HCT116 (cell line): ENCODE results near the gene IGFBP6. TPM values are rescaled to one million over a fixed set of nuclear protein-coding genes. Genes with fewer than 3 reads are reported as not detected.

Source experiments
- ATAC-seq: fragments of 200-7000 bp; cut with Tn5 transposase; 2 replicates; pipeline ENCODE4 v1.9.1; 2020; ENCODE audit warnings: mild to moderate bottlenecking, moderate library complexity
- BruUV-seq: library from RNA; stranded (reverse); fragments of 400-500 nt; replicated peaks from 2 replicates; lab custom pipeline; 2021; lab: Mats Ljungman, UMichigan
- CTCF ChIA-PET: fragments of 300-600 bp; sonication (Branson Sonifier 250); formaldehyde crosslinking; loops from one replicate; lab custom pipeline; 2021; ENCODE audit warnings: antibody characterized with exemption; lab: Charles Lee
- POLR2A ChIA-PET: fragments of 300-600, 350-600 bp; sonication (Branson Sonifier 250); formaldehyde crosslinking; loops from one replicate; lab custom pipeline; 2021; ENCODE audit warnings: antibody characterized with exemption; lab: Charles Lee
- RAD21 ChIA-PET, 2 experiments: fragments of 300-600 bp; sonication (Branson Sonifier 250); formaldehyde crosslinking; loops; one replicate each; lab custom pipeline; 2023; ENCODE audit warnings: low total read pairs in 2 of 2; ENCODE audit not compliant: uncharacterized antibody in 2 of 2, unreplicated experiment in 2 of 2, low non-redundant PET in 1 of 2; lab: Charles Lee
- DNase-seq: peaks from one replicate; pipeline ENCODE4 v3.0.0-alpha.2; 2010; ENCODE audit warnings: low read depth, low spot score
- H2AFZ ChIP-seq: fragments of 200-600 bp; shearing (Covaris generic), sonication (generic); 2 replicates; pipeline ENCODE4 v1.6.1; 2017; ENCODE audit warnings: low read depth, mixed run types, mixed read lengths, antibody characterized with exemption, low read length; ENCODE audit not compliant: poor library complexity, severe bottlenecking
- H3K27ac ChIP-seq: 2 replicates; pipeline ENCODE4 v1.5.1; 2012; ENCODE audit warnings: low read depth, low read length
- H3K27me3 ChIP-seq: fragments of 200-600 bp; sonication (generic); 2 replicates; pipeline ENCODE4 v1.6.1; 2016; ENCODE audit warnings: mixed run types, low read length, mixed read lengths; ENCODE audit not compliant: insufficient read depth
- H3K36me3 ChIP-seq, 2 experiments: fragments of 200-500 bp in 1 of 2; fragments of 200-600 bp in 1 of 2; sonication (Bioruptor generic) in 1 of 2; sonication (generic) in 1 of 2; 2 replicates each; pipeline versions ENCODE4 v1.5.1 to v1.6.1; 2014 to 2016; ENCODE audit warnings: low read length in 2 of 2, inconsistent platforms in 1 of 2, mixed read lengths in 1 of 2, mixed run types in 1 of 2; ENCODE audit not compliant: insufficient read depth in 2 of 2, control insufficient read depth in 1 of 2
- H3K4me1 ChIP-seq, 2 experiments: fragments of 200-600 bp in 1 of 2; sonication (generic) in 1 of 2; 2 replicates each; pipeline versions ENCODE4 v1.5.1 to v1.6.1; 2012 to 2017; ENCODE audit warnings: low read length in 2 of 2, inconsistent platforms in 1 of 2, mild to moderate bottlenecking in 1 of 2, mixed read lengths in 1 of 2, mixed run types in 1 of 2, moderate library complexity in 1 of 2; ENCODE audit not compliant: insufficient read depth in 2 of 2, control insufficient read depth in 1 of 2
- H3K4me2 ChIP-seq: fragments of 200-600 bp; sonication (generic); 2 replicates; pipeline ENCODE4 v1.6.1; 2017; ENCODE audit warnings: mixed run types, low read length, mixed read lengths
- H3K4me3 ChIP-seq, 2 experiments: fragments of 200-600 bp in 1 of 2; sonication (generic) in 1 of 2; replicated peaks in 1 of 2; 2 replicates each; pipeline ENCODE4 v1.5.1; 2011 to 2016; ENCODE audit warnings: low read length in 2 of 2, control low read depth in 1 of 2, low read depth in 1 of 2, mild to moderate bottlenecking in 1 of 2, mixed read lengths in 1 of 2, mixed run types in 1 of 2
- H3K79me2 ChIP-seq: fragments of 200-600 bp; sonication (generic); 2 replicates; pipeline ENCODE4 v1.6.1; 2017; ENCODE audit warnings: mild to moderate bottlenecking, mixed run types, low read length, moderate library complexity, mixed read lengths; ENCODE audit not compliant: insufficient read depth
- H3K9ac ChIP-seq: fragments of 200-600 bp; sonication (generic); 2 replicates; pipeline ENCODE4 v1.6.1; 2016; ENCODE audit warnings: low read length, mixed read lengths
- H3K9me2 ChIP-seq: fragments of 200-600 bp; sonication (generic), shearing (Covaris generic); 2 replicates; pipeline ENCODE4 v1.6.1; 2017; ENCODE audit warnings: mixed run types, mild to moderate bottlenecking, moderate library complexity; ENCODE audit not compliant: insufficient read depth
- H3K9me3 ChIP-seq, 2 experiments: fragments of 200-500 bp in 1 of 2; fragments of 200-600 bp in 1 of 2; sonication (Bioruptor generic) in 1 of 2; sonication (generic) in 1 of 2; 2 replicates each; pipeline ENCODE4 v1.6.1; 2014 to 2017; ENCODE audit warnings: low read length in 2 of 2, mixed read lengths in 2 of 2, inconsistent platforms in 1 of 2, low read depth in 1 of 2, mild to moderate bottlenecking in 1 of 2, mixed run types in 1 of 2, moderate library complexity in 1 of 2; ENCODE audit not compliant: control insufficient read depth in 1 of 2, insufficient read depth in 1 of 2
- H4K20me1 ChIP-seq: fragments of 200-600 bp; sonication (generic), shearing (Covaris generic); 2 replicates; pipeline ENCODE4 v1.6.1; 2017; ENCODE audit warnings: mixed run types, mild to moderate bottlenecking, moderate library complexity; ENCODE audit not compliant: insufficient read depth
- ATF3 ChIP-seq: IDR thresholded peaks from 2 replicates; pipeline ENCODE4 v1.6.1; 2012
- CBX3 ChIP-seq: IDR thresholded peaks from 2 replicates; pipeline ENCODE4 v1.6.1; 2012; ENCODE audit warnings: low read depth
- CEBPB ChIP-seq: IDR thresholded peaks from 2 replicates; pipeline ENCODE4 v1.6.1; 2012; ENCODE audit warnings: low read depth
- ELF1 ChIP-seq: IDR thresholded peaks from 2 replicates; pipeline ENCODE4 v1.6.1; 2012; ENCODE audit warnings: low read depth, borderline replicate concordance
- EZH2 ChIP-seq: fragments of 200-600 bp; sonication (generic); IDR thresholded peaks from 2 replicates; pipeline ENCODE4 v1.6.1; 2017; ENCODE audit warnings: antibody characterized with exemption, mixed run types
- FOSL1 ChIP-seq: IDR thresholded peaks from 2 replicates; pipeline ENCODE4 v1.6.1; 2012; ENCODE audit warnings: low read depth
- JUND ChIP-seq: IDR thresholded peaks from 2 replicates; pipeline ENCODE4 v1.6.1; 2012
- POLR2A ChIP-seq: IDR thresholded peaks from 2 replicates; pipeline ENCODE4 v1.7.0; 2011; ENCODE audit warnings: borderline replicate concordance; ENCODE audit not compliant: insufficient read depth, insufficient read length; ENCODE audit errors: extremely low read depth
- POLR2AphosphoS5 ChIP-seq: IDR thresholded peaks from 2 replicates; pipeline ENCODE4 v1.6.1; 2011; ENCODE audit warnings: mild to moderate bottlenecking, low read depth, low read length, moderate library complexity
- REST ChIP-seq: IDR thresholded peaks from 2 replicates; pipeline ENCODE4 v1.6.1; 2012; ENCODE audit warnings: low read depth
- TCF7L2 ChIP-seq: IDR thresholded peaks from 2 replicates; pipeline ENCODE4 v1.7.0; 2011; ENCODE audit warnings: borderline replicate concordance, inconsistent platforms; ENCODE audit not compliant: insufficient read depth, insufficient read length; ENCODE audit errors: extremely low read depth
- intact Hi-C: fragments of 100-400 bp; cut with micrococcal nuclease; formaldehyde crosslinking; loops from 2 replicates; pipeline ENCODE4 v1.10.0; 2022
- microRNA-seq: library from miRNA; unstranded; fragments of <30 nt; microRNA quantifications from one replicate; pipeline ENCODE4, GENCODE V29; 2016; ENCODE audit warnings: borderline number of aligned reads
- total RNA-seq: library from RNA; stranded (reverse); gene quantifications from one replicate; pipeline ENCODE4 v1.2.1, GENCODE V29; 2021; ENCODE audit not compliant: unreplicated experiment

The IGFBP6 gene
- total RNA-seq, 1 experiment from 2014 or later: 83.4 TPM

GRCh38 chr12:53151039-53151438, 53.6 kb downstream of the IGFBP6 start:
- CTCF ChIA-PET: no interaction called here
- H3K9me2 ChIP-seq: no peaks in the 10 kb centered on the region
- no peaks in the 10 kb centered on the region for H4K20me1 ChIP-seq
- no TSS peak for BruUV-seq
- H3K27me3 ChIP-seq: no peaks in the 10 kb centered on the region
- no peaks in the 10 kb centered on the region for H3K4me1 ChIP-seq
- H2AFZ ChIP-seq: no peak overlapping the region
- H3K4me2 ChIP-seq: no peak overlapping the region
- no peaks in the 10 kb centered on the region for H3K79me2 ChIP-seq
- no peak overlapping the region for H3K9ac ChIP-seq
- H3K36me3 ChIP-seq: no peaks in the 10 kb centered on the region
- intact Hi-C loops: no loop called here
- no peak for DNase-seq
- POLR2A ChIA-PET: no interaction called here
- no peak for ATAC-seq
- TF ChIP-seq FOSL1: no peak
- no peak for TF ChIP-seq EZH2
- no peak for TF ChIP-seq POLR2AphosphoS5
- TF ChIP-seq REST: no peak
- no peak for TF ChIP-seq ELF1
- no peak for TF ChIP-seq POLR2A
- no peak for TF ChIP-seq JUND
- TF ChIP-seq CBX3: no peak
- no peak for TF ChIP-seq ATF3
- TF ChIP-seq CEBPB: no peak
- TF ChIP-seq TCF7L2: no peak
- TF ChIP-seq, all 23 proteins: peak for 0
- H3K4me3 ChIP-seq: no peak overlapping the region
- RAD21 ChIA-PET: no interaction called here
- no peak overlapping the region for H3K27ac ChIP-seq
- no peaks in the 10 kb centered on the region for H3K9me3 ChIP-seq

Small RNAs within 50 kb of the gene (microRNA-seq; reads per million reads assigned to microRNA genes)
- gene MIR6757: not detected

Other genes with a start within 250 kb of the IGFBP6 start
- not detected for gene KRT78, start 248.7 kb upstream of the IGFBP6 start, total RNA-seq
- gene KRT8, start 192.6 kb upstream of the IGFBP6 start, total RNA-seq: 1,655 TPM
- 1,229 TPM for gene KRT18, start 148.5 kb upstream of the IGFBP6 start, total RNA-seq
- 809 TPM for gene EIF4B, start 91.2 kb upstream of the IGFBP6 start, total RNA-seq
- gene TNS2, start 47.6 kb upstream of the IGFBP6 start, total RNA-seq: 25.7 TPM
- 47.5 TPM for gene SPRYD3, start 18.3 kb upstream of the IGFBP6 start, total RNA-seq
- 0.17 TPM for gene SOAT2, start 5.8 kb downstream of the IGFBP6 start, total RNA-seq
- gene ZNF740, start 83.1 kb downstream of the IGFBP6 start, total RNA-seq: 49.7 TPM
- 20.3 TPM for gene CSAD, start 83.3 kb downstream of the IGFBP6 start, total RNA-seq
- 1.9 TPM for gene ITGB7, start 109.6 kb downstream of the IGFBP6 start, total RNA-seq
- 68.9 TPM for gene RARG, start 134.5 kb downstream of the IGFBP6 start, total RNA-seq
- gene ESPL1, start 170.6 kb downstream of the IGFBP6 start, total RNA-seq: 50.3 TPM
- gene PFDN5, start 197.9 kb downstream of the IGFBP6 start, total RNA-seq: 318 TPM
- 104 TPM for gene MYG1, start 202.0 kb downstream of the IGFBP6 start, total RNA-seq
- gene AAAS, start 223.9 kb downstream of the IGFBP6 start, total RNA-seq: 87.9 TPM
- not detected for gene SP7, start 238.7 kb downstream of the IGFBP6 start, total RNA-seq